HAP-1 (cell line): ENCODE measurements around the gene SHISA4.

Experiments used
- DNase-seq, 2 experiments: peaks; one replicate each; pipeline ENCODE4 v3.0.0-alpha.2; 2016 to 2020; ENCODE audit warnings: low spot score in 2 of 2
- H3K27me3 ChIP-seq: fragments of 250-450 bp; sonication (Bioruptor Pico); 2 replicates; pipeline ENCODE4 v1.5.1; 2020; ENCODE audit warnings: low read depth, mild to moderate bottlenecking, moderate library complexity
- H3K36me3 ChIP-seq: fragments of 250-450 bp; sonication (Bioruptor Pico); replicated peaks from 2 replicates; pipeline ENCODE4 v1.5.1; 2020; ENCODE audit warnings: mild to moderate bottlenecking
- H3K4me1 ChIP-seq: fragments of 250-450 bp; sonication (Bioruptor Pico); 2 replicates; pipeline ENCODE4 v1.5.1; 2020; ENCODE audit warnings: mild to moderate bottlenecking
- H3K4me3 ChIP-seq: fragments of 250-450 bp; sonication (Bioruptor Pico); 2 replicates; pipeline ENCODE4 v1.5.1; 2020; ENCODE audit warnings: mild to moderate bottlenecking, moderate library complexity
- H3K9me3 ChIP-seq: fragments of 250-450 bp; sonication (Bioruptor Pico); 2 replicates; pipeline ENCODE4 v1.5.1; 2020; ENCODE audit warnings: mild to moderate bottlenecking, moderate library complexity
- in situ Hi-C: fragments of 300-500 bp; cut with MboI; formaldehyde crosslinking; loops from 3 replicates; pipeline ENCODE4 v1.14.3; 2020; ENCODE audit warnings: low sequenced_read_pairs, inconsistent platforms, mixed read lengths

SHISA4 gene

GRCh38 chr1:201886103-201886885 lies 2.4 kb upstream of the SHISA4 start:
- Histone ChIP-seq H3K36me3 (no peaks in the 10 kb centered on the region), H3K9me3 (no peaks in the 10 kb centered on the region), H3K4me1 (no peaks in the 10 kb centered on the region), H3K4me3 (no peak overlapping the region), H3K27me3 (peaks cover 12% of the 10 kb centered on the region; the same call in 1 of the 2 replicates)
- in situ Hi-C loops = no loop called here
- DNase-seq = no peak

- H3K36me3 ChIP-seq = no peaks in the 10 kb centered on the region
- DNase-seq = no peak
- no peaks in the 10 kb centered on the region for H3K4me1 ChIP-seq
- in situ Hi-C loops = no loop called here
- no peaks in the 10 kb centered on the region for H3K9me3 ChIP-seq
- peaks cover 12% of the 10 kb centered on the region; the same call in 1 of the 2 replicates for H3K27me3 ChIP-seq
- no peak overlapping the region for H3K4me3 ChIP-seq
These were observed 1.4 kb upstream of the SHISA4 start for GRCh38 chr1:201887116-201887866.

- DNase-seq = no peak
- Histone ChIP-seq H3K4me1 (no peaks in the 10 kb centered on the region), H3K36me3 (no peaks in the 10 kb centered on the region), H3K27me3 (peaks cover 12% of the 10 kb centered on the region; the same call in 1 of the 2 replicates), H3K4me3 (peak overlapping the region; percentile 11; the same call in 1 of the 2 replicates), H3K9me3 (no peaks in the 10 kb centered on the region)
- in situ Hi-C loops = no loop called here
These were observed 631 bp downstream of the SHISA4 start for GRCh38 chr1:201889090-201889968.

- DNase-seq = no peak
- in situ Hi-C loops = loop anchor here (5.0 to 10.0 kb wide), 2 partner anchors 82 to 225 kb away; no protein-coding TSS in a partner anchor
- no peaks in the 10 kb centered on the region for H3K36me3 ChIP-seq
- H3K4me3 ChIP-seq = no peak overlapping the region
- H3K27me3 ChIP-seq = peaks cover 12% of the 10 kb centered on the region; the same call in 1 of the 2 replicates
- no peaks in the 10 kb centered on the region for H3K9me3 ChIP-seq
- H3K4me1 ChIP-seq = no peaks in the 10 kb centered on the region
These were observed 1.5 kb downstream of the SHISA4 start for GRCh38 chr1:201890223-201890622.

- Histone ChIP-seq H3K36me3 (no peaks in the 10 kb centered on the region), H3K27me3 (peaks cover 12% of the 10 kb centered on the region; the same call in 1 of the 2 replicates), H3K4me1 (no peaks in the 10 kb centered on the region), H3K9me3 (no peaks in the 10 kb centered on the region), H3K4me3 (no peak overlapping the region)
- in situ Hi-C loops = loop anchor here (5.0 to 10.0 kb wide), 2 partner anchors 81 to 224 kb away; no protein-coding TSS in a partner anchor
- no peak for DNase-seq
These were observed 2.2 kb downstream of the SHISA4 start for GRCh38 chr1:201890806-201891450.

- Histone ChIP-seq H3K27me3 (peaks cover 12% of the 10 kb centered on the region; the same call in 1 of the 2 replicates), H3K36me3 (no peaks in the 10 kb centered on the region)
- in situ Hi-C loops = loop anchor here (5.0 to 10.0 kb wide), 2 partner anchors 81 to 223 kb away; no protein-coding TSS in a partner anchor
These were observed 2.9 kb downstream of the SHISA4 start for GRCh38 chr1:201891451-201892045.

GRCh38 chr1:201892211-201892610 lies 3.5 kb downstream of the SHISA4 start:
- Histone ChIP-seq H3K27me3 (peaks cover 12% of the 10 kb centered on the region; the same call in 1 of the 2 replicates), H3K9me3 (no peaks in the 10 kb centered on the region), H3K4me1 (peaks cover 3% of the 10 kb centered on the region; the same call in 1 of the 2 replicates), H3K36me3 (no peaks in the 10 kb centered on the region), H3K4me3 (no peak overlapping the region)
- in situ Hi-C loops = loop anchor here (5.0 to 10.0 kb wide), 2 partner anchors 80 to 223 kb away; no protein-coding TSS in a partner anchor
- DNase-seq = no peak

More at GRCh38 chr1:201891451-201892045, 2.9 kb downstream of the SHISA4 start:
- peaks cover 3% of the 10 kb centered on the region; the same call in 1 of the 2 replicates for H3K4me1 ChIP-seq
- no peak for DNase-seq
- no peaks in the 10 kb centered on the region for H3K9me3 ChIP-seq
- H3K4me3 ChIP-seq = no peak overlapping the region

- peaks cover 5% of the 10 kb centered on the region for H3K27me3 ChIP-seq
- H3K4me3 ChIP-seq = no peak overlapping the region
- no peaks in the 10 kb centered on the region for H3K9me3 ChIP-seq
- peak in 1 of 2 experiments; percentile 30 for DNase-seq
- in situ Hi-C loops = loop anchor here (5.0 to 10.0 kb wide), 2 partner anchors 79 to 221 kb away; no protein-coding TSS in a partner anchor
- H3K4me1 ChIP-seq = peaks cover 3% of the 10 kb centered on the region; the same call in 1 of the 2 replicates
- no peaks in the 10 kb centered on the region for H3K36me3 ChIP-seq
These were observed 4.7 kb downstream of the SHISA4 start for GRCh38 chr1:201893431-201893830.

GRCh38 chr1:201894343-201895119 lies 5.8 kb downstream of the SHISA4 start:
- Histone ChIP-seq H3K9me3 (no peaks in the 10 kb centered on the region), H3K36me3 (no peaks in the 10 kb centered on the region), H3K4me1 (peaks cover 3% of the 10 kb centered on the region; the same call in 1 of the 2 replicates), H3K27me3 (peaks cover 7% of the 10 kb centered on the region), H3K4me3 (no peak overlapping the region)
- DNase-seq = no peak
- in situ Hi-C loops = loop anchor here (5.0 to 10.0 kb wide), 2 partner anchors 78 to 220 kb away; no protein-coding TSS in a partner anchor

- no peak for DNase-seq
- in situ Hi-C loops = loop anchor here (10.0 kb wide), 1 partner anchor 220 kb away; no protein-coding TSS in a partner anchor
- no peaks in the 10 kb centered on the region for H3K9me3 ChIP-seq
- no peaks in the 10 kb centered on the region for H3K36me3 ChIP-seq
- H3K27me3 ChIP-seq = peaks cover 13% of the 10 kb centered on the region; the same call in 1 of the 2 replicates
- H3K4me3 ChIP-seq = no peak overlapping the region
- peaks cover 3% of the 10 kb centered on the region; the same call in 1 of the 2 replicates for H3K4me1 ChIP-seq
These were observed 6.5 kb downstream of the SHISA4 start for GRCh38 chr1:201895120-201895665.
